K562 (cell line): ENCODE measurements around the gene POMGNT1. TPM values are rescaled to one million over a fixed set of nuclear protein-coding genes. Genes with fewer than 3 reads are reported as not detected.

ENCODE experiments used
- CHD2 ChIP-seq: IDR thresholded peaks from 2 replicates; pipeline ENCODE4 v1.6.1; 2011; ENCODE audit warnings: low read depth, low read length
- COPS2 ChIP-seq: fragments of 450-650 bp; conservative IDR thresholded peaks from 2 replicates; pipeline ENCODE4 v1.6.1; 2016; ENCODE audit warnings: mild to moderate bottlenecking, moderate library complexity
- DDX20 ChIP-seq: fragments of 450-650 bp; IDR thresholded peaks from 2 replicates; pipeline ENCODE4 v1.6.1; 2016; ENCODE audit warnings: missing genetic modification characterization, low read depth, mild to moderate bottlenecking, missing compliant biosample characterization, moderate library complexity
- GATAD2B ChIP-seq: fragments of 450-650 bp; IDR thresholded peaks from 2 replicates; pipeline ENCODE4 v1.6.1; 2017; ENCODE audit warnings: mild to moderate bottlenecking, borderline replicate concordance
- HMG20A ChIP-seq: fragments of 450-650 bp; formaldehyde crosslinking; conservative IDR thresholded peaks from 2 replicates; pipeline ENCODE4 v1.4.0; 2020; ENCODE audit warnings: mild to moderate bottlenecking, mixed read lengths
- NFXL1 ChIP-seq: fragments of 450-650 bp; formaldehyde crosslinking; IDR thresholded peaks from 2 replicates; pipeline ENCODE4 v1.4.0; 2021; ENCODE audit warnings: mild to moderate bottlenecking
- PHF8 ChIP-seq: fragments of 200-600 bp; sonication (generic); IDR thresholded peaks from 2 replicates; pipeline ENCODE4 v1.6.1; 2012; ENCODE audit warnings: mixed run types, mild to moderate bottlenecking, inconsistent platforms, low read length, moderate library complexity, borderline replicate concordance
- POLR2AphosphoS5 ChIP-seq: IDR thresholded peaks from 2 replicates; pipeline ENCODE4 v1.6.1; 2011; ENCODE audit warnings: mild to moderate bottlenecking, low read depth, low read length, moderate library complexity; ENCODE audit not compliant: control insufficient read depth, insufficient read depth
- RFX5 ChIP-seq: IDR thresholded peaks from 2 replicates; pipeline ENCODE4 v1.6.1; 2011; ENCODE audit warnings: low read depth, mild to moderate bottlenecking, improper control_type of control experiment, low read length
- SAP30 ChIP-seq: fragments of 200-600 bp; sonication (generic); IDR thresholded peaks from 2 replicates; pipeline ENCODE4 v1.6.1; 2012; ENCODE audit warnings: borderline replicate concordance, low read depth, mild to moderate bottlenecking, moderate library complexity, low read length, control low read depth, inconsistent platforms; ENCODE audit not compliant: insufficient read depth, poor library complexity, severe bottlenecking
- SOX6 ChIP-seq: fragments of 450-650 bp; IDR thresholded peaks from 2 replicates; pipeline ENCODE4 v1.6.1; 2014; ENCODE audit warnings: mild to moderate bottlenecking
- TOE1 ChIP-seq, 2 experiments: fragments of 450-650 bp in 1 of 2; sonication (generic) in 1 of 2; formaldehyde crosslinking in 1 of 2; IDR thresholded peaks; 2 replicates each; pipeline versions ENCODE4 v1.7.1 to v1.8.0; 2016 to 2022; ENCODE audit warnings: borderline replicate concordance in 2 of 2, mild to moderate bottlenecking in 2 of 2, antibody characterized with exemption in 1 of 2, inconsistent platforms in 1 of 2, low read depth in 1 of 2, missing genetic modification reagents in 1 of 2, moderate library complexity in 1 of 2
- ZNF143 ChIP-seq: sonication (generic); formaldehyde crosslinking; IDR thresholded peaks from 2 replicates; pipeline ENCODE4 v1.9.0; 2022; ENCODE audit warnings: mild to moderate bottlenecking, missing genetic modification reagents
- ZNF175 ChIP-seq: fragments of 200-800 bp; sonication (Bioruptor generic); IDR thresholded peaks from 2 replicates; pipeline ENCODE4 v1.6.1; 2016; ENCODE audit warnings: low read depth, mild to moderate bottlenecking, missing genetic modification characterization, missing compliant biosample characterization
- ZNF41 ChIP-seq: fragments of 250-450 bp; sonication (Bioruptor Pico); conservative IDR thresholded peaks from 2 replicates; pipeline ENCODE4 v1.4.0; 2020; ENCODE audit warnings: mild to moderate bottlenecking
- ZNF695 ChIP-seq: fragments of 450-650 bp; formaldehyde crosslinking; IDR thresholded peaks from 2 replicates; pipeline ENCODE4 v1.4.0; 2020; ENCODE audit warnings: mild to moderate bottlenecking, moderate library complexity
- polyA plus RNA-seq, 8 experiments: library from polyadenylated mRNA; depleted of rRNA in 4 of 8; stranded (reverse) in 5 of 8; unstranded in 3 of 8; fragments of >200 nt; fragmentation: Nextera tagmentation in 2 of 8; fragmentation: Illumina TruSeq in 1 of 8; extraction: Ambion mirVana in 2 of 8; extraction: Trizol in 1 of 8; gene quantifications; 2 replicates each; pipeline versions ENCODE4 v1.2.1 to v1.2.3, GENCODE V29; 2011 to 2014; ENCODE audit warnings: inconsistent platforms in 1 of 8, missing spikeins in 1 of 8
- total RNA-seq, 7 experiments: library from RNA; depleted of rRNA in 6 of 7; stranded (reverse); fragments of >200 nt in 6 of 7; fragmentation: Illumina TruSeq in 2 of 7; extraction: Trizol in 2 of 7; gene quantifications; 2 replicates each; pipeline versions ENCODE4 v1.2.1 to v1.2.3, GENCODE V29; 2011 to 2021; ENCODE audit warnings: low replicate concordance in 1 of 7
- TF ChIP-seq, protein P1 (sequence below): sonication (generic); formaldehyde crosslinking; IDR thresholded peaks from 2 replicates; pipeline ENCODE4 v1.4.0; 2020; ENCODE audit warnings: mild to moderate bottlenecking, missing genetic modification reagents
- TF ChIP-seq, protein P2 (sequence below): fragments of 250-450 bp; sonication (Bioruptor Pico); IDR thresholded peaks from 2 replicates; pipeline ENCODE4 v1.4.0; 2020; ENCODE audit warnings: mild to moderate bottlenecking
- TF ChIP-seq, protein P3 (sequence below): sonication (generic); formaldehyde crosslinking; IDR thresholded peaks from 2 replicates; pipeline ENCODE4 v1.8.0; 2022; ENCODE audit warnings: mild to moderate bottlenecking, missing genetic modification reagents
- TF ChIP-seq, protein P4 (sequence below): sonication (generic); formaldehyde crosslinking; IDR thresholded peaks from 2 replicates; pipeline ENCODE4 v1.8.0; 2022; ENCODE audit warnings: missing genetic modification reagents, mild to moderate bottlenecking, moderate library complexity, borderline replicate concordance
- TF ChIP-seq, protein P5 (sequence below): sonication (generic); IDR thresholded peaks from 2 replicates; pipeline ENCODE4 v1.6.1; 2016

The POMGNT1 gene
- total and polyA plus RNA-seq, 9 of the 15 experiments (the other 6 are each of a cell fraction or from before 2014, with no cell fraction given), result 14.1 to 58.9 (median 37.8) TPM

DNA sequence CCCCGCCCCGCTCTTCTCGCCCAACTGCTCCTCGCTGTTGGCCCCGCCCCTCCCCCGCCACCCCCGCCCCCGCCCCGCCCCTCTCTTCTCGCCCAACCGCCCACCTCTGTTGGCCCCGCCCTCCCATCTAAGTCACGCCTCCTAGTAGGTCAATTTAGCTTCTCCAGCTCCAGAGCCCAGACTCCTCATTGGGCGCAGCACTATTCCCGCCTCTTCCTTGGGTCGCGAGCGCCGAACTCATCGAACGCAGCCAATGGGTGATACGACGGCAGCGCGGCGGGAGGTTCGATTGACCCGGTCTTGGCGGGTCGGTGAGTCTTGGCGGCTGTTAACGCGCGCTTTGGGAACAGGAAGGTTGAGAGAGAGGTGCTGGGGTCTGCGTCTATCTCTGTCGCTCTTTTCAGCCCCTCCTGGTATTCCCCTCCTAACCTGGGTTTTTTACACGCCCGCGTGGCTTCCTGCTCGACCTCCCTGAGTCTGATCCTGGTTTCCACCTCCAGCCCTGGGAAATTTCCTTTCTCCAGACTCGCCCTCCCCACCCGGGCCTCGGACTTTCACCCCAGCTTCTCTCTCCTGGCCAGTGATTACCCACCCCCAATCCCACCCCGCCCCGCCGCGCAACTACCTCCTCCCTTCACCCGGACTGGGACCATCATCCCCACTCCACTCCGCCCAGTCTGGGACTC is 49.3 kb upstream of the POMGNT1 start, which contains the start of gene RAD54L (continued):
- no peak for TF ChIP-seq COPS2
- TF ChIP-seq, protein P1, sequence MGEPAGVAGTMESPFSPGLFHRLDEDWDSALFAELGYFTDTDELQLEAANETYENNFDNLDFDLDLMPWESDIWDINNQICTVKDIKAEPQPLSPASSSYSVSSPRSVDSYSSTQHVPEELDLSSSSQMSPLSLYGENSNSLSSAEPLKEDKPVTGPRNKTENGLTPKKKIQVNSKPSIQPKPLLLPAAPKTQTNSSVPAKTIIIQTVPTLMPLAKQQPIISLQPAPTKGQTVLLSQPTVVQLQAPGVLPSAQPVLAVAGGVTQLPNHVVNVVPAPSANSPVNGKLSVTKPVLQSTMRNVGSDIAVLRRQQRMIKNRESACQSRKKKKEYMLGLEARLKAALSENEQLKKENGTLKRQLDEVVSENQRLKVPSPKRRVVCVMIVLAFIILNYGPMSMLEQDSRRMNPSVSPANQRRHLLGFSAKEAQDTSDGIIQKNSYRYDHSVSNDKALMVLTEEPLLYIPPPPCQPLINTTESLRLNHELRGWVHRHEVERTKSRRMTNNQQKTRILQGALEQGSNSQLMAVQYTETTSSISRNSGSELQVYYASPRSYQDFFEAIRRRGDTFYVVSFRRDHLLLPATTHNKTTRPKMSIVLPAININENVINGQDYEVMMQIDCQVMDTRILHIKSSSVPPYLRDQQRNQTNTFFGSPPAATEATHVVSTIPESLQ (CRISPR knock-in tag), result 0 out of 2 replicates have a peak, but pooled peaks have one; percentile 61
- TF ChIP-seq ZNF175, result no peak
- TF ChIP-seq CHD2, result peak; percentile 86
- TF ChIP-seq GATAD2B, result no peak; the same call in 1 of the 2 replicates
- TF ChIP-seq, protein P2, sequence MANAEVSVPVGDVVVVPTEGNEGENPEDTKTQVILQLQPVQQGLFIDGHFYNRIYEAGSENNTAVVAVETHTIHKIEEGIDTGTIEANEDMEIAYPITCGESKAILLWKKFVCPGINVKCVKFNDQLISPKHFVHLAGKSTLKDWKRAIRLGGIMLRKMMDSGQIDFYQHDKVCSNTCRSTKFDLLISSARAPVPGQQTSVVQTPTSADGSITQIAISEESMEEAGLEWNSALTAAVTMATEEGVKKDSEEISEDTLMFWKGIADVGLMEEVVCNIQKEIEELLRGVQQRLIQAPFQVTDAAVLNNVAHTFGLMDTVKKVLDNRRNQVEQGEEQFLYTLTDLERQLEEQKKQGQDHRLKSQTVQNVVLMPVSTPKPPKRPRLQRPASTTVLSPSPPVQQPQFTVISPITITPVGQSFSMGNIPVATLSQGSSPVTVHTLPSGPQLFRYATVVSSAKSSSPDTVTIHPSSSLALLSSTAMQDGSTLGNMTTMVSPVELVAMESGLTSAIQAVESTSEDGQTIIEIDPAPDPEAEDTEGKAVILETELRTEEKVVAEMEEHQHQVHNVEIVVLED, result peak; percentile 60; the same call in 1 of the 2 replicates
- TF ChIP-seq HMG20A, result no peak
- TF ChIP-seq NFXL1 (CRISPR knock-in tag), result no peak
- peak; percentile 8; the same call in 1 of the 2 replicates for TF ChIP-seq SOX6
- no peak for TF ChIP-seq ZNF143
- TF ChIP-seq SAP30, result peak; percentile 100
- no peak for TF ChIP-seq RFX5
- no peak for TF ChIP-seq ZNF41 (CRISPR knock-in tag)
- TF ChIP-seq, protein P3, sequence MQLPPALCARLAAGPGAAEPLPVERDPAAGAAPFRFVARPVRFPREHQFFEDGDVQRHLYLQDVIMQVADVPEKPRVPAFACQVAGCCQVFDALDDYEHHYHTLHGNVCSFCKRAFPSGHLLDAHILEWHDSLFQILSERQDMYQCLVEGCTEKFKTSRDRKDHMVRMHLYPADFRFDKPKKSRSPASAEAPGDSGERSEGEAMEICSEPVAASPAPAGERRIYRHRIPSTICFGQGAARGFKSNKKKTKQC (CRISPR knock-in tag), result no peak; the same call in 1 of the 2 replicates
- no peak for TF ChIP-seq ZNF695 (CRISPR knock-in tag)
- peak; percentile 94 for TF ChIP-seq POLR2AphosphoS5
- peak; percentile 80 for TF ChIP-seq PHF8
- TF ChIP-seq DDX20 (tag), result no peak
- peak; percentile 73 for TF ChIP-seq TOE1 (IDR thresholded peaks at IDR 0.05; ENCODE audit: borderline replicate concordance)
- no peak for TF ChIP-seq TOE1 (CRISPR knock-in tag; IDR thresholded peaks at IDR 0.05; ENCODE audit: borderline replicate concordance, low read depth)
- TF ChIP-seq, protein P4, sequence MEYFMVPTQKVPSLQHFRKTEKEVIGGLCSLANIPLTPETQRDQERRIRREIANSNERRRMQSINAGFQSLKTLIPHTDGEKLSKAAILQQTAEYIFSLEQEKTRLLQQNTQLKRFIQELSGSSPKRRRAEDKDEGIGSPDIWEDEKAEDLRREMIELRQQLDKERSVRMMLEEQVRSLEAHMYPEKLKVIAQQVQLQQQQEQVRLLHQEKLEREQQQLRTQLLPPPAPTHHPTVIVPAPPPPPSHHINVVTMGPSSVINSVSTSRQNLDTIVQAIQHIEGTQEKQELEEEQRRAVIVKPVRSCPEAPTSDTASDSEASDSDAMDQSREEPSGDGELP (CRISPR knock-in tag), result peak; percentile 84
- TF ChIP-seq, protein P5, sequence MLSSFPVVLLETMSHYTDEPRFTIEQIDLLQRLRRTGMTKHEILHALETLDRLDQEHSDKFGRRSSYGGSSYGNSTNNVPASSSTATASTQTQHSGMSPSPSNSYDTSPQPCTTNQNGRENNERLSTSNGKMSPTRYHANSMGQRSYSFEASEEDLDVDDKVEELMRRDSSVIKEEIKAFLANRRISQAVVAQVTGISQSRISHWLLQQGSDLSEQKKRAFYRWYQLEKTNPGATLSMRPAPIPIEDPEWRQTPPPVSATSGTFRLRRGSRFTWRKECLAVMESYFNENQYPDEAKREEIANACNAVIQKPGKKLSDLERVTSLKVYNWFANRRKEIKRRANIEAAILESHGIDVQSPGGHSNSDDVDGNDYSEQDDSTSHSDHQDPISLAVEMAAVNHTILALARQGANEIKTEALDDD, result peak; percentile 10; the same call in 1 of the 2 replicates
